NCI-H446 (cell line): ENCODE data around the gene NBL1.
"Not testable (repeated sequence)": the region's sequence is repeated elsewhere in the genome, so short reads cannot be mapped to it uniquely, and the experiment has no call there.

Experiments used
- DNase-seq, 2 experiments: peaks; one replicate each; lab custom pipeline; 2025; lab: John Stamatoyannopoulos, UW

NBL1 gene

GRCh38 chr1:19622204-19622603 is 21.9 kb upstream of the NBL1 start:
- DNase-seq = no peak

- DNase-seq = no peak
These were observed 20.6 kb upstream of the NBL1 start for GRCh38 chr1:19623523-19623922.

GRCh38 chr1:19625291-19625937 is 18.7 kb upstream of the NBL1 start:
- no peak for DNase-seq

- DNase-seq = no peak
These were observed 15.2 kb upstream of the NBL1 start for GRCh38 chr1:19628879-19629278.

- DNase-seq = no peak
These were observed 14.8 kb upstream of the NBL1 start for GRCh38 chr1:19629357-19629756.

GRCh38 chr1:19630192-19630591 is 13.9 kb upstream of the NBL1 start:
- DNase-seq = not testable (repeated sequence)

GRCh38 chr1:19630720-19631395 is 13.3 kb upstream of the NBL1 start:
- no peak for DNase-seq

GRCh38 chr1:19632211-19632610 is 11.9 kb upstream of the NBL1 start:
- no peak for DNase-seq

GRCh38 chr1:19633106-19633505 is 11.0 kb upstream of the NBL1 start:
- no peak for DNase-seq

- not testable (repeated sequence) for DNase-seq
These were observed 9.0 kb upstream of the NBL1 start for GRCh38 chr1:19635064-19635463.

- no peak for DNase-seq
These were observed 8.5 kb upstream of the NBL1 start for GRCh38 chr1:19635646-19636045.

- no peak for DNase-seq
These were observed 8.0 kb upstream of the NBL1 start for GRCh38 chr1:19636065-19636464.

- DNase-seq = not testable (repeated sequence)
These were observed 7.4 kb upstream of the NBL1 start for GRCh38 chr1:19636749-19637148.

- no peak for DNase-seq
These were observed 6.5 kb upstream of the NBL1 start for GRCh38 chr1:19637606-19638005.

- DNase-seq = not testable (repeated sequence)
These were observed 4.9 kb upstream of the NBL1 start for GRCh38 chr1:19639228-19639627.

GRCh38 chr1:19639999-19640362 is 4.1 kb upstream of the NBL1 start:
- DNase-seq = no peak

- peak in 1 of 2 experiments; percentile 40 for DNase-seq
These were observed 3.5 kb upstream of the NBL1 start for GRCh38 chr1:19640363-19641316.

- DNase-seq = no peak
These were observed 990 bp upstream of the NBL1 start for GRCh38 chr1:19643121-19643520.

GRCh38 chr1:19644395-19644680 is 227 bp downstream of the NBL1 start:
- no peak for DNase-seq

GRCh38 chr1:19644681-19645410 is 735 bp downstream of the NBL1 start:
- DNase-seq = no peak

GRCh38 chr1:19645411-19646251 is 1.5 kb downstream of the NBL1 start:
- DNase-seq = no peak
